Fibroblast of lung (primary cell): ENCODE measurements around the gene ARHGEF16. TPM values are rescaled to one million over a fixed set of nuclear protein-coding genes. Genes with fewer than 3 reads are reported as not detected.

Source experiments
- DNase-seq, 2 donors: peaks; one replicate each; pipeline versions ENCODE4 v3.0.0 to v3.0.0-alpha.2; 2010; ENCODE audit warnings: low read depth in 2 of 2
- H2AFZ ChIP-seq: 2 replicates; pipeline ENCODE4 v1.5.1; 2012; ENCODE audit warnings: low read length, control low read depth, inconsistent platforms
- H3K27ac ChIP-seq: 2 replicates; pipeline ENCODE4 v1.5.1; 2011; ENCODE audit warnings: low read length, control low read depth; ENCODE audit not compliant: insufficient read depth
- H3K27me3 ChIP-seq: 2 replicates; pipeline ENCODE4 v1.5.1; 2011; ENCODE audit warnings: mild to moderate bottlenecking, low read length; ENCODE audit not compliant: control insufficient read depth, insufficient read depth
- H3K36me3 ChIP-seq: 2 replicates; pipeline ENCODE4 v1.5.1; 2011; ENCODE audit warnings: low read length; ENCODE audit not compliant: control insufficient read depth, insufficient read depth
- H3K4me1 ChIP-seq: 2 replicates; pipeline ENCODE4 v1.5.1; 2011; ENCODE audit warnings: low read length; ENCODE audit not compliant: control insufficient read depth, insufficient read depth; ENCODE audit errors: extremely low read depth
- H3K4me2 ChIP-seq: 2 replicates; pipeline ENCODE4 v1.5.1; 2011; ENCODE audit warnings: low read length, control low read depth; ENCODE audit not compliant: insufficient read depth; ENCODE audit errors: extremely low read depth
- H3K4me3 ChIP-seq, 4 experiments: fragments of 200-600 bp in 1 of 4; sonication (generic) in 1 of 4; replicated peaks in 1 of 4; 2 replicates each; pipeline ENCODE4 v1.5.1; 2011 to 2016; ENCODE audit warnings: low read length in 4 of 4, low read depth in 3 of 4, mild to moderate bottlenecking in 3 of 4, control low read depth in 2 of 4, inconsistent platforms in 1 of 4, mixed read lengths in 1 of 4; ENCODE audit not compliant: insufficient read depth in 1 of 4; ENCODE audit errors: control extremely low read depth in 1 of 4
- H3K79me2 ChIP-seq: 2 replicates; pipeline ENCODE4 v1.5.1; 2012; ENCODE audit warnings: mild to moderate bottlenecking, low read length, inconsistent platforms; ENCODE audit not compliant: control insufficient read depth, insufficient read depth
- H3K9ac ChIP-seq: 2 replicates; pipeline ENCODE4 v1.5.1; 2011; ENCODE audit warnings: mild to moderate bottlenecking, low read length, control low read depth; ENCODE audit not compliant: insufficient read depth
- H3K9me3 ChIP-seq: 2 replicates; pipeline ENCODE4 v1.5.1; 2012; ENCODE audit warnings: low read depth, low read length; ENCODE audit not compliant: control insufficient read depth, insufficient read depth
- H4K20me1 ChIP-seq: 2 replicates; pipeline ENCODE4 v1.5.1; 2011; ENCODE audit warnings: low read length; ENCODE audit not compliant: control insufficient read depth, insufficient read depth; ENCODE audit errors: extremely low read depth
- EZH2 ChIP-seq: IDR thresholded peaks from 2 replicates; pipeline ENCODE4 v1.5.1; 2012; ENCODE audit warnings: low read length, control low read depth, mild to moderate bottlenecking; ENCODE audit errors: missing control alignments
- polyA plus RNA-seq, 2 donors: library from polyadenylated mRNA; depleted of rRNA in 1 of 2; stranded (reverse) in 1 of 2; unstranded in 1 of 2; fragments of >200 nt; gene quantifications; 2 replicates each; pipeline ENCODE4 v1.2.1, GENCODE V29; 2011 to 2012; ENCODE audit warnings: missing spikeins in 1 of 2
- total RNA-seq: library from RNA; depleted of rRNA; stranded (reverse); fragments of >200 nt; gene quantifications from 2 replicates; pipeline ENCODE4 v1.2.1, GENCODE V29; 2014
- TF ChIP-seq, protein P1 (sequence below), 2 donors: IDR thresholded peaks in 1 of 2; conservative IDR thresholded peaks in 1 of 2; 1 replicate in 1 of 2; 2 replicates in 1 of 2; pipeline ENCODE4 v1.5.1; 2011 to 2012; ENCODE audit warnings: low read length in 2 of 2, control low read depth in 1 of 2, inconsistent platforms in 1 of 2, low read depth in 1 of 2, mild to moderate bottlenecking in 1 of 2

The ARHGEF16 gene
- total and polyA plus RNA-seq, 2 donors (not counting 1 experiment from before 2014, with no cell fraction given): 0.02 to 0.17 TPM

DNA sequence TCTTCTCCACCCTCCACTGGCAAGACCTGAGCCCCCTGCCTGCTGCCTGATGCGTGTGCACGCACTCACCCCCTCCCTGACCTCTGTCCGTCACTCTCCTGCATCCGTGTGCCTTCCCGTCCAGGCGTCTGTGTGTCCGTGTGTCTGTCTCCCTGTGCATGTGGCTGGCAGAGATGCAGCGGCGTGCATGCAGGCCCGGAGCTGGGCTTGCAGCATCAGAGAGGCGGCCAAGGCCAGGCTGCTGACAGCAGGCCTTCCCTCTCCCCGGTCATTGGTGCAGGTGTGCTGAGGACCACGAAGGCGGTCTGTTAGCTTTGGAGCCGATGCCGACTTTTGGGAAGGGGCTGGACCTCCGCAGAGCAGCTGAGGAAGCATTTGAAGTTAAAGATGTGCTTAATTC, 22.8 kb upstream of the ARHGEF16 start:
- Histone ChIP-seq H3K36me3 (no peaks in the 10 kb centered on the region), H3K27ac (no peak overlapping the region), H3K27me3 (no peaks in the 10 kb centered on the region), H3K79me2 (no peaks in the 10 kb centered on the region), H3K9me3 (no peaks in the 10 kb centered on the region), H3K4me2 (no peak overlapping the region), H2AFZ (no peak overlapping the region), H4K20me1 (no peaks in the 10 kb centered on the region), H3K4me1 (no peaks in the 10 kb centered on the region), H3K9ac (no peak overlapping the region), H3K4me3 (no peak overlapping the region)
- no peak for TF ChIP-seq EZH2
- TF ChIP-seq, protein P1, sequence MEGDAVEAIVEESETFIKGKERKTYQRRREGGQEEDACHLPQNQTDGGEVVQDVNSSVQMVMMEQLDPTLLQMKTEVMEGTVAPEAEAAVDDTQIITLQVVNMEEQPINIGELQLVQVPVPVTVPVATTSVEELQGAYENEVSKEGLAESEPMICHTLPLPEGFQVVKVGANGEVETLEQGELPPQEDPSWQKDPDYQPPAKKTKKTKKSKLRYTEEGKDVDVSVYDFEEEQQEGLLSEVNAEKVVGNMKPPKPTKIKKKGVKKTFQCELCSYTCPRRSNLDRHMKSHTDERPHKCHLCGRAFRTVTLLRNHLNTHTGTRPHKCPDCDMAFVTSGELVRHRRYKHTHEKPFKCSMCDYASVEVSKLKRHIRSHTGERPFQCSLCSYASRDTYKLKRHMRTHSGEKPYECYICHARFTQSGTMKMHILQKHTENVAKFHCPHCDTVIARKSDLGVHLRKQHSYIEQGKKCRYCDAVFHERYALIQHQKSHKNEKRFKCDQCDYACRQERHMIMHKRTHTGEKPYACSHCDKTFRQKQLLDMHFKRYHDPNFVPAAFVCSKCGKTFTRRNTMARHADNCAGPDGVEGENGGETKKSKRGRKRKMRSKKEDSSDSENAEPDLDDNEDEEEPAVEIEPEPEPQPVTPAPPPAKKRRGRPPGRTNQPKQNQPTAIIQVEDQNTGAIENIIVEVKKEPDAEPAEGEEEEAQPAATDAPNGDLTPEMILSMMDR (conservative IDR thresholded peaks at IDR 0.05 in 1 of 2, IDR thresholded peaks at IDR 0.05 in 1 of 2; ENCODE audit: low read depth in 1 of 2, low read length in 2 of 2): no peak
- no peak for DNase-seq

DNA sequence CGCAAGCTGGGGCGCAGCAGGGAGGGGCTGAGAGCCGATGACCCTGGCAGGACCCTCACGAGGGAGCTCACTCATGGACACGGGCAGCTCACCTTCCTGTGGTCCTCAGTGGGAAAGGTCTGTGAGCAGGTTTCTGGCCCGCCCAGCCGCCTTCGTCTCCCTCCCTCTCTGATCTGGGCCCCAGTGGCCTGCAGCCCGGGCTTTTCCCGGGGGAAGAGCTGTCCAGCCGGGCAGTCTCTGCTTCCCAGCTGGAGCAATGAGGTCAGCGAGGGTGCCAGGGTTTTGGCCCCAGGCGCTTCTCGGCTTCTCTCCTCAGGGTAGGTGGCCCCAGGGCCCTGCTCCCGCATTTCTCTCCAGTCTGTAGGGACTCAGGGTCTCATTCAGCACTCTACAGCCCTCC, 22.2 kb upstream of the ARHGEF16 start:
- no peaks in the 10 kb centered on the region for H3K9me3 ChIP-seq
- no peak overlapping the region for H3K4me2 ChIP-seq
- no peak overlapping the region for H3K4me3 ChIP-seq
- H4K20me1 ChIP-seq: no peaks in the 10 kb centered on the region
- no peaks in the 10 kb centered on the region for H3K27me3 ChIP-seq
- no peak overlapping the region for H2AFZ ChIP-seq
- no peak overlapping the region for H3K27ac ChIP-seq
- H3K79me2 ChIP-seq: no peaks in the 10 kb centered on the region
- H3K36me3 ChIP-seq: no peaks in the 10 kb centered on the region
- H3K9ac ChIP-seq: no peak overlapping the region
- H3K4me1 ChIP-seq: no peaks in the 10 kb centered on the region
- no peak for TF ChIP-seq EZH2
- TF ChIP-seq, protein P1 (conservative IDR thresholded peaks at IDR 0.05 in 1 of 2, IDR thresholded peaks at IDR 0.05 in 1 of 2; ENCODE audit: low read depth in 1 of 2, low read length in 2 of 2): no peak
- no peak for DNase-seq

DNA sequence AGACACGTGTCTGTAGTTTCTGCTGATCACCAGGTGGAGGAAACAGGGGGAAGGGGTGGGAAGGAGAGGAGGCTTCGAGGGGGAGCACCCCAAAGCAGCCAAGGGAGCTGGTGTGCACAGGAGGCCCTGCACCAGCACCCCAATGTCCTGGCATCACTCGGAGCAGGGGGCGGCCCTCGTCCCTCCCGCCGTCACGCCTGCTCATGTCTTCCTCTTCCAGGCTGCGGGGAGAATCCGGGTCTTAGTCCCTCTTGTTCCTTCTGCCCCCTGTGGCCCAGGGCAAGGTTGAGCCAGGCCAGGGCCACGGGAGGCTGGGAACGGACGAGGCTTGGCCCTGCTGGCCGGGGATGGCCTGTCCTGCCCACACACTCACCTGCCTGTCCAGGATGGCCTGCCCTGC, 21.4 kb upstream of the ARHGEF16 start:
- H3K27me3 ChIP-seq: no peaks in the 10 kb centered on the region
- DNase-seq: no peak
- H3K4me3 ChIP-seq: no peak overlapping the region
- no peak for TF ChIP-seq EZH2
- TF ChIP-seq, protein P1 (conservative IDR thresholded peaks at IDR 0.05 in 1 of 2, IDR thresholded peaks at IDR 0.05 in 1 of 2; ENCODE audit: low read depth in 1 of 2, low read length in 2 of 2): no peak
- H3K4me2 ChIP-seq: no peak overlapping the region
- no peaks in the 10 kb centered on the region for H3K9me3 ChIP-seq
- no peaks in the 10 kb centered on the region for H3K4me1 ChIP-seq
- no peak overlapping the region for H3K9ac ChIP-seq
- no peaks in the 10 kb centered on the region for H4K20me1 ChIP-seq
- no peaks in the 10 kb centered on the region for H3K36me3 ChIP-seq
- no peaks in the 10 kb centered on the region for H3K79me2 ChIP-seq
- no peak overlapping the region for H2AFZ ChIP-seq
- no peak overlapping the region for H3K27ac ChIP-seq
